Chondrocyte (in vitro differentiated cells): Measurements from ENCODE around the gene IGF2BP3. TPM values are rescaled to one million over a fixed set of nuclear protein-coding genes. Genes with fewer than 3 reads are reported as not detected.
A peak's percentile ranks its signal among the peaks of the same experiment; 100 is the strongest.

ENCODE experiments used
- DNase-seq: peaks from one replicate; pipeline ENCODE4 v3.0.0; 2021; ENCODE audit warnings: mixed read lengths, low spot score
- H3K27ac Mint-ChIP-seq: one replicate; pipeline ENCODE4 v1.8.0; 2021; ENCODE audit warnings: mild to moderate bottlenecking, moderate library complexity, mixed read lengths; ENCODE audit not compliant: unreplicated experiment
- H3K27me3 Mint-ChIP-seq: 2 replicates; pipeline ENCODE4 v1.8.0; 2021; ENCODE audit warnings: low read depth, mixed read lengths
- H3K36me3 Mint-ChIP-seq: 2 replicates; pipeline ENCODE4 v1.8.0; 2021; ENCODE audit warnings: low read depth, mixed read lengths
- H3K4me1 Mint-ChIP-seq: 2 replicates; pipeline ENCODE4 v1.8.0; 2021; ENCODE audit warnings: low read depth, mild to moderate bottlenecking, mixed read lengths
- H3K4me3 Mint-ChIP-seq: one replicate; pipeline ENCODE4 v1.8.0; 2021; ENCODE audit warnings: mild to moderate bottlenecking, moderate library complexity, mixed read lengths; ENCODE audit not compliant: unreplicated experiment
- H3K9me3 Mint-ChIP-seq: 2 replicates; pipeline ENCODE4 v1.8.0; 2021; ENCODE audit warnings: low read depth, mixed read lengths
- CTCF ChIP-seq: fragments of 200-600 bp; sonication (generic); IDR thresholded peaks from 2 replicates; pipeline ENCODE4 v1.5.0; 2021; ENCODE audit warnings: antibody characterized with exemption, mild to moderate bottlenecking, moderate library complexity
- total RNA-seq: library from RNA; stranded (reverse); gene quantifications from 3 replicates; pipeline ENCODE4 v1.2.1, GENCODE V29; 2021

Gene IGF2BP3
- total RNA-seq, 1 donor from 2014 or later: 53.0 TPM

DNA sequence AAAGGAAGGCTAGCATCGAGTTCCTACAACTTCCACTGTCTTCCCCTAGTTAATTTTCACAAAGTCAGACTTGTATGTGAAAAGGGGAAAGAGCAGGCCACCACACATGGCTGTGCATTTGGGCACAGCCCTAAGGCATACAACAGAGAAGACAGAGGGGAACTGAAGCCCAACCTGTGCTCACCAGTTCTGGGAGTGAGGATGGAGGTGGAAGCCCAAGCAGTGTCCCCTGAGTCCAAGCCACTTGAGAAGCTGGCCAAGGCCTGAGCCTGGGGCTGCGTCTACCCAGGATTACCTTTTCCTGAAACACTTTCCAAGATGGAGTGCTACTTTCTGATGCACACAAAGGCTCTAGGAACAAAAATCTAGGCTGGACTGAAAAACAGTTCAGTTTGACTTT, 203.4 kb downstream of the IGF2BP3 start:
- Mint-ChIP-seq H3K27me3 (no peaks in the 10 kb centered on the region), H3K27ac (no peak overlapping the region), H3K4me1 (no peaks in the 10 kb centered on the region), H3K9me3 (no peaks in the 10 kb centered on the region), H3K36me3 (peaks cover 19% of the 10 kb centered on the region), H3K4me3 (no peak overlapping the region)
- no peak for TF ChIP-seq CTCF
- no peak for DNase-seq

- no peak for DNase-seq
- Mint-ChIP-seq H3K27ac (no peak overlapping the region), H3K9me3 (no peaks in the 10 kb centered on the region), H3K4me3 (no peak overlapping the region), H3K36me3 (peaks cover 25% of the 10 kb centered on the region), H3K27me3 (no peaks in the 10 kb centered on the region), H3K4me1 (no peaks in the 10 kb centered on the region)
- no peak for TF ChIP-seq CTCF
Measured at GRCh38 chr7:23264916-23265458, 205.3 kb downstream of the IGF2BP3 start.

DNA sequence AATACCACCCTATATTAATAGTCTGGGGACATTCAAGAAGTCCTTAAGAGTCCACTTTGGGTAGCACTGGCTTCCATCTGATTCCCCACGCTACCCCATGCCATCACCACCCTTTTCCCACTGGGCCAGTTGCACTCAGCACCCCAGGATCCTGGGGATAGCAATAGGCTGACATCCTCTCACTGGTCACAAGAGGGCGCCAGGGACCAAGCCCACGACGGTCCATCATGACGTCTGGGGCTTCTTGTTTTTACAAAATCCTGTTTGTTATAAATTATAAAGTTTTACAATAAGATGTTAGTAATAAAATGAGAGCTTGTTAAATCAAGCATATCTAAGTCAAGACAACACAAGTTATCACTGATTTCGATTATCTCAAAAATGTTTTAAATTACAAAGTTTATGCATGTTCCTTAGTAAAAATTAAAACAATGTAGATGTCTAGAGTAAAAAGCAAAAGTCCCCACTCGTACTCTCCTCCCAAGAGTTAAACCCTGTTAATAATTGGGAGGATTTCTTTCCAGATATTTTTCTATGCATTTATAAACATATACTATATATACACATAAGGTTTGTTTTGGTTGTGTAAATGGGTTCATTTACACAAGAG, 208.3 kb downstream of the IGF2BP3 start:
- Mint-ChIP-seq H3K27ac (no peak overlapping the region), H3K36me3 (peaks cover 30% of the 10 kb centered on the region), H3K4me3 (no peak overlapping the region), H3K4me1 (peaks cover 8% of the 10 kb centered on the region), H3K27me3 (no peaks in the 10 kb centered on the region), H3K9me3 (no peaks in the 10 kb centered on the region)
- TF ChIP-seq CTCF: peak; percentile 97
- no peak for DNase-seq

GRCh38 chr7:23260371-23260770, 209.9 kb downstream of the IGF2BP3 start:
- H3K36me3 Mint-ChIP-seq: peaks cover 35% of the 10 kb centered on the region
- DNase-seq: no peak

More at GRCh38 chr7:23260371-23260770, 209.9 kb downstream of the IGF2BP3 start:
- Mint-ChIP-seq H3K4me3 (no peak overlapping the region), H3K27me3 (no peaks in the 10 kb centered on the region), H3K27ac (no peak overlapping the region), H3K9me3 (no peaks in the 10 kb centered on the region), H3K4me1 (peaks cover 8% of the 10 kb centered on the region)
- no peak for TF ChIP-seq CTCF

Other genes starting within 250 kb of the IGF2BP3 start
- gene GPNMB, start 223.7 kb downstream of the IGF2BP3 start, total RNA-seq: 128 to 162 TPM (median 139 TPM) in 3 replicates
- 40.9 to 57.3 TPM (median 44.6 TPM) in 3 replicates for gene MALSU1, start 171.2 kb downstream of the IGF2BP3 start, total RNA-seq
- gene TRA2A, start 61.5 kb upstream of the IGF2BP3 start, total RNA-seq: 58.3 to 93.2 TPM (median 60.9 TPM) in 3 replicates
- 11.3 to 16.1 TPM (median 11.4 TPM) in 3 replicates for gene CCDC126, start 126.9 kb upstream of the IGF2BP3 start, total RNA-seq
- gene FAM221A, start 209.7 kb upstream of the IGF2BP3 start, total RNA-seq: 1.8 to 2.3 TPM (median 2.2 TPM) in 3 replicates
- 0.07 to 0.13 TPM in 2 of 3 replicates, not detected in the other for gene STK31, start 239.7 kb upstream of the IGF2BP3 start, total RNA-seq